HG02852 (cell line): ENCODE results near the gene HVCN1.
"Not testable (repeated sequence)": the region's sequence is repeated elsewhere in the genome, so short reads cannot be mapped to it uniquely, and the experiment has no call there.

Experiments used
- ATAC-seq: cut with Tn5 transposase; IDR thresholded peaks from one replicate; pipeline ENCODE4 v1.9.1; 2021; ENCODE audit warnings: mild to moderate bottlenecking, moderate library complexity; ENCODE audit not compliant: unreplicated experiment

HVCN1 gene

GRCh38 chr12:110619534-110619953, 69.4 kb downstream of the HVCN1 start:
- peak; percentile 46 for ATAC-seq

- ATAC-seq = no peak
Measured at GRCh38 chr12:110616471-110617115, 72.3 kb downstream of the HVCN1 start.

GRCh38 chr12:110615171-110615570, 73.7 kb downstream of the HVCN1 start:
- ATAC-seq = no peak

- peak; percentile 85 for ATAC-seq
Measured at GRCh38 chr12:110613771-110614684, 74.9 kb downstream of the HVCN1 start, which contains the start of gene TCTN1. TSS of gene TCTN1 (plus strand) at chr12:110614129. CDS start at chr12:110614183, 54 bp downstream.

- no peak for ATAC-seq
Measured at GRCh38 chr12:110613071-110613770, 75.7 kb downstream of the HVCN1 start.

- ATAC-seq = no peak
Measured at GRCh38 chr12:110606253-110606611, 82.7 kb downstream of the HVCN1 start.

- not testable (repeated sequence) for ATAC-seq
Measured at GRCh38 chr12:110602085-110602814, 86.7 kb downstream of the HVCN1 start.

- no peak for ATAC-seq
Measured at GRCh38 chr12:110600254-110600653, 88.7 kb downstream of the HVCN1 start.

GRCh38 chr12:110599334-110599733, 89.6 kb downstream of the HVCN1 start:
- no peak for ATAC-seq
